Naive B cell (primary cell): ENCODE results near the gene KRR1. TPM values are rescaled to one million over a fixed set of nuclear protein-coding genes. Genes with fewer than 3 reads are reported as not detected.
A peak's percentile ranks its signal among the peaks of the same experiment; 100 is the strongest.
"Not testable (repeated sequence)": the region's sequence is repeated elsewhere in the genome, so short reads cannot be mapped to it uniquely, and the experiment has no call there.

ENCODE experiments used
- ATAC-seq, 2 donors: fragments of 150-1000 bp; cut with Tn5 transposase; 2 replicates each; pipeline ENCODE4 v1.10.0; 2021; ENCODE audit warnings: low read depth in 2 of 2, mild to moderate bottlenecking in 2 of 2, moderate library complexity in 2 of 2
- DNase-seq: peaks from one replicate; pipeline ENCODE4 v3.0.0; 2022
- H3K27ac Mint-ChIP-seq, 6 donors: one replicate each; pipeline ENCODE4 v1.8.0; 2020 to 2022; ENCODE audit warnings: mild to moderate bottlenecking in 6 of 6, mixed read lengths in 6 of 6, moderate library complexity in 5 of 6, inconsistent platforms in 2 of 6
- H3K27me3 Mint-ChIP-seq, 3 donors: one replicate each; pipeline ENCODE4 v1.8.0; 2021 to 2022; ENCODE audit warnings: mixed read lengths in 3 of 3, mild to moderate bottlenecking in 1 of 3
- H3K36me3 Mint-ChIP-seq, 2 donors: one replicate each; pipeline ENCODE4 v1.8.0; 2020 to 2022; ENCODE audit warnings: mixed read lengths in 2 of 2, inconsistent platforms in 1 of 2, mild to moderate bottlenecking in 1 of 2
- H3K4me1 Mint-ChIP-seq, 3 donors: one replicate each; pipeline ENCODE4 v1.8.0; 2020 to 2022; ENCODE audit warnings: mixed read lengths in 3 of 3, inconsistent platforms in 1 of 3, mild to moderate bottlenecking in 1 of 3, moderate library complexity in 1 of 3
- H3K4me3 Mint-ChIP-seq, 8 donors: one replicate each; pipeline ENCODE4 v1.8.0; 2020 to 2022; ENCODE audit warnings: mild to moderate bottlenecking in 8 of 8, mixed read lengths in 8 of 8, moderate library complexity in 8 of 8, inconsistent platforms in 2 of 8
- H3K9me3 Mint-ChIP-seq, 7 donors: one replicate each; pipeline ENCODE4 v1.8.0; 2020 to 2022; ENCODE audit warnings: mixed read lengths in 7 of 7, mild to moderate bottlenecking in 5 of 7, inconsistent platforms in 2 of 7, moderate library complexity in 1 of 7
- polyA plus RNA-seq, 6 donors: library from polyadenylated mRNA; unstranded; fragments of 300-500 nt; fragmentation: Illumina TruSeq; gene quantifications; one replicate each; pipeline ENCODE4 v1.2.3, GENCODE V29; 2021; ENCODE audit warnings: low read depth in 6 of 6

Gene KRR1
- polyA plus RNA-seq, 6 donors from 2014 or later = 56.1 to 81.7 (median 71.9) TPM

- ATAC-seq (no peak), DNase-seq (no peak)
- Mint-ChIP-seq H3K4me1 (peaks cover 0 to 4% (median 0%) of the 10 kb centered on the region in 3 donors), H3K4me3 (no peak overlapping the region), H3K36me3 (peaks cover 5 to 13% of the 10 kb centered on the region in 2 donors), H3K27ac (peak overlapping the region in 1 of 6 donors; percentile 64), H3K9me3 (peaks cover 6 to 14% (median 7%) of the 10 kb centered on the region in 7 donors), H3K27me3 (peaks cover 0 to 8% (median 5%) of the 10 kb centered on the region in 3 donors)
Observed at GRCh38 chr12:75452675-75453330, 58.6 kb downstream of the KRR1 start.

- DNase-seq = no peak
- no peak for ATAC-seq
- H3K4me1 Mint-ChIP-seq = no peaks in the 10 kb centered on the region
- no peak overlapping the region for H3K4me3 Mint-ChIP-seq
- H3K36me3 Mint-ChIP-seq = no peaks in the 10 kb centered on the region
- H3K9me3 Mint-ChIP-seq = no peaks in the 10 kb centered on the region
- H3K27ac Mint-ChIP-seq = no peak overlapping the region
- H3K27me3 Mint-ChIP-seq = no peaks in the 10 kb centered on the region
Observed at GRCh38 chr12:75447691-75448393, 63.6 kb downstream of the KRR1 start.

GRCh38 chr12:75446857-75447256 is 64.6 kb downstream of the KRR1 start:
- Mint-ChIP-seq H3K27ac (no peak overlapping the region), H3K36me3 (no peaks in the 10 kb centered on the region), H3K4me1 (no peaks in the 10 kb centered on the region), H3K27me3 (no peaks in the 10 kb centered on the region), H3K9me3 (peaks cover 0 to 5% (median 0%) of the 10 kb centered on the region in 7 donors), H3K4me3 (no peak overlapping the region)
- DNase-seq (no peak), ATAC-seq (no peak)

DNA sequence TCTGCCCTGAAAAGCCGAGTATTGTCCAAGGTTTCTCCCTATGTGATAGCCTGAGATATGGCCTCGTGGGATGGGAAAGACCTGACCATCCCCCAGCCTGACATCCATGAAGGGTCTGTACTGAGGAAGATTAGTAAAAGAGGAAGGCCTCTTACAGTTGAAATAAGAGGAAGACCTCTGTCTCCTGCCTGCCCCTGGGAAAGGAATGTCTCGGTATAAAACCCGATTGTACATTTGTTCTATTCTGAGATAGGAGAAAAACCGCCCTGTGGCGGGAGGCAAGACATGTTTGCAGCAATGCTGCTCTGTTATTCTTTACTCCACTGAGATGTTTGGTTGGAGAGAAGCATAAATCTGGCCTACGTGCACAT is 66.3 kb downstream of the KRR1 start:
- H3K36me3 Mint-ChIP-seq, H3K4me3 Mint-ChIP-seq, H3K27ac Mint-ChIP-seq, H3K4me1 Mint-ChIP-seq, DNase-seq, ATAC-seq, H3K27me3 Mint-ChIP-seq: not testable (repeated sequence)
- H3K9me3 Mint-ChIP-seq = peaks cover 0 to 13% (median 3%) of the 10 kb centered on the region in 7 donors

DNA sequence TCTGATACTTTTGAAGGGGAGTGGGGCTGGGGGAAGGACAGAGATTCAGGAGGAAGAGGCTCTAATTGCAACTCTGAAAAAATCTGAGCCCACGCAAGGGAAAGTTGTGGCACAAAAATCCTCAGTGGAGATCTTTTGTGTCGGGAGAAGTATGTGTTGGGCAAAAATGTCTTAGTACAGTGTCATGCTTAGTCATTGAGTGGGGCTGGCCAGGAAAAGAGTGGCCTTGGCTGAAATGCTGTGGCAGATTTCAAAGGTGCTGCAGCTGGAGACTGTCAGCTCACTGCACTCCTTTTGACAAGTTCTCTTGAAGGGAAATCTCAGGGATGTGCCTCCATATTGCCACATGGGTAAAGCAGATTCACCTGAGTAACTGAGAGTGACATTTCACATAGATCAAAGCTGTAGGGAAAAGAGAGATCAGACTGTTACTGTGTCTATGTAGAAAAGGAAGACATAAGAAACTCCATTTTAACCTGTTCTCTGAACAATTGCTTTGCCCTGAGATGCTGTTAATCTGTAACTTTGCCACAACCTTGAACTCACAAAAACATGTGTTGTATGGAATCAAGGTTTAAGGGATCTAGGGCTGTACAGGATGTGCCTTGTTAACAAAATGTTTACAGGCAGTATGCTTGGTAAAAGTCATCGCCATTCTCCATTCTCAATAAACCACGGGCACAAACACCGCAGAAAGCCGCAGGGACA is 66.8 kb downstream of the KRR1 start:
- Mint-ChIP-seq H3K9me3 (peaks cover 0 to 13% (median 3%) of the 10 kb centered on the region in 7 donors), H3K4me3 (peak overlapping the region in 1 of 8 donors; percentile 3), H3K27ac (no peak overlapping the region), H3K27me3 (peaks cover 0 to 8% (median 5%) of the 10 kb centered on the region in 3 donors), H3K36me3 (peaks cover 0 to 10% of the 10 kb centered on the region in 2 donors), H3K4me1 (no peaks in the 10 kb centered on the region)
- ATAC-seq = no peak
- DNase-seq = no peak

DNA sequence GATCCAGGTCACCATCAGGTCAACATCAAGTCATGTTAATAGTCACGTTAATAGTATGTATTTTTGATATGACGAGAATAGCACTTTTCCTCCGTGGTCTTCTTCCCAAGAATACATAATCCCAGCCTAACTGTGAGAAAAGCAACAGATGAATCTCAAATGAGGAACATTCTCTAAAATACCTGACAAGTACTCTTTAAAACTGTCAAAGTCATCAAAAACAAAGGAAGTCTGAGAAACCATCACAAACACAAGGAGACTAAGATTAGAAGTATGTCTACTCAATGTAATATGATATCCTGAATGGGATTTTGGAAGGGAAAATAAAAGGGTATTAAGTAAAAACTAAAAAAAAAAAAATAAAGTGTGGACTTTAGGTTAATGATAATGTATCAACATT is 67.7 kb downstream of the KRR1 start:
- Mint-ChIP-seq H3K27ac (peak overlapping the region in 1 of 6 donors; percentile 8), H3K36me3 (peaks cover 0 to 10% of the 10 kb centered on the region in 2 donors), H3K9me3 (peaks cover 0 to 13% (median 3%) of the 10 kb centered on the region in 7 donors), H3K4me3 (no peak overlapping the region), H3K4me1 (no peaks in the 10 kb centered on the region), H3K27me3 (peaks cover 0 to 8% (median 5%) of the 10 kb centered on the region in 3 donors)
- DNase-seq (no peak), ATAC-seq (no peak)

DNA sequence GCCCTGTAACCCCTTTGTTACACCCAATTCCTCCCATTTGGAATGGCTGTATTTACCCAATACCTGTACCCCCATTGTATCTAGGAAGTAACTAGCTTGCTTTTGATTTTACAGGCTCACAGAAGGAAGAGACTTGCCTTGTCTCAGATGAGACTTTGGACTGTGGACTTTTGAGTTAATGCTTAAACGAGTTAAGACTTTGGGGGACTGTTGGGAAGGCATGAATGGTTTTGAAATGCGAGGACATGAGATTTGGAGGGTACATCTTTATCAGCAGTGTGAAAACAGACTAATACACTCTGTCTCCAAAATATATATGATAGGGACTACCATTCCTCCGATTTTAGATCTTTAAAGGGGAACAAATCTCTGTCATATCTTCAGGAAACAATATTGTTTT is 69.0 kb downstream of the KRR1 start:
- not testable (repeated sequence) for H3K27ac Mint-ChIP-seq, H3K36me3 Mint-ChIP-seq, H3K27me3 Mint-ChIP-seq, H3K4me3 Mint-ChIP-seq, DNase-seq, H3K4me1 Mint-ChIP-seq, ATAC-seq
- H3K9me3 Mint-ChIP-seq = peaks cover 0 to 13% (median 4%) of the 10 kb centered on the region in 7 donors

GRCh38 chr12:75441687-75442449 is 69.5 kb downstream of the KRR1 start:
- ATAC-seq, H3K27me3 Mint-ChIP-seq, H3K4me1 Mint-ChIP-seq, DNase-seq, H3K4me3 Mint-ChIP-seq, H3K36me3 Mint-ChIP-seq, H3K27ac Mint-ChIP-seq: not testable (repeated sequence)
- H3K9me3 Mint-ChIP-seq = peaks cover 0 to 13% (median 5%) of the 10 kb centered on the region in 7 donors

Other genes with a start within 250 kb of the KRR1 start
- 1 to 10 TPM; 2.1 to 9.4 (median 4.0) TPM for gene CAPS2, start 181.3 kb downstream of the KRR1 start, polyA plus RNA-seq
- gene GLIPR1L1, start 176.9 kb downstream of the KRR1 start, polyA plus RNA-seq = not detected
- gene GLIPR1L2, start 120.5 kb downstream of the KRR1 start, polyA plus RNA-seq = under 1 TPM in 4 of 6 donors, not detected in 2; 0.37 to 0.89 (median 0.59) TPM
- gene GLIPR1, start 30.9 kb downstream of the KRR1 start, polyA plus RNA-seq = 100 to 1,000 TPM; 238 to 289 (median 253) TPM